Neural crest cell (in vitro differentiated cells): Measurements from ENCODE around the gene FAM81A. TPM values are rescaled to one million over a fixed set of nuclear protein-coding genes. Genes with fewer than 3 reads are reported as not detected.

Experiments
- DNase-seq: peaks from one replicate; pipeline ENCODE4 v3.0.0; 2021; ENCODE audit warnings: low read depth, mixed read lengths, low spot score
- H3K27ac Mint-ChIP-seq: one replicate; pipeline ENCODE4 v1.8.0; 2021; ENCODE audit warnings: mild to moderate bottlenecking, mixed read lengths; ENCODE audit not compliant: unreplicated experiment
- H3K27me3 Mint-ChIP-seq: 2 replicates; pipeline ENCODE4 v1.8.0; 2021; ENCODE audit warnings: low read depth, mild to moderate bottlenecking, mixed read lengths
- H3K36me3 Mint-ChIP-seq: 2 replicates; pipeline ENCODE4 v1.8.0; 2021; ENCODE audit warnings: low read depth, mild to moderate bottlenecking, mixed read lengths
- H3K4me1 Mint-ChIP-seq: 2 replicates; pipeline ENCODE4 v1.8.0; 2021; ENCODE audit warnings: mixed read lengths
- H3K4me3 Mint-ChIP-seq: one replicate; pipeline ENCODE4 v1.8.0; 2021; ENCODE audit warnings: mild to moderate bottlenecking, mixed read lengths
- H3K9me3 Mint-ChIP-seq: 2 replicates; pipeline ENCODE4 v1.8.0; 2021; ENCODE audit warnings: mixed read lengths
- total RNA-seq: library from RNA; stranded (reverse); gene quantifications from 2 replicates; pipeline ENCODE4 v1.2.1, GENCODE V29; 2021
- TF ChIP-seq, protein P1 (sequence below): fragments of 200-600 bp; sonication (generic); conservative IDR thresholded peaks from 2 replicates; pipeline ENCODE4 v1.5.0; 2021; ENCODE audit warnings: antibody characterized with exemption, mild to moderate bottlenecking

The FAM81A gene
- total RNA-seq, 1 donor from 2014 or later: 4.2 TPM

DNA sequence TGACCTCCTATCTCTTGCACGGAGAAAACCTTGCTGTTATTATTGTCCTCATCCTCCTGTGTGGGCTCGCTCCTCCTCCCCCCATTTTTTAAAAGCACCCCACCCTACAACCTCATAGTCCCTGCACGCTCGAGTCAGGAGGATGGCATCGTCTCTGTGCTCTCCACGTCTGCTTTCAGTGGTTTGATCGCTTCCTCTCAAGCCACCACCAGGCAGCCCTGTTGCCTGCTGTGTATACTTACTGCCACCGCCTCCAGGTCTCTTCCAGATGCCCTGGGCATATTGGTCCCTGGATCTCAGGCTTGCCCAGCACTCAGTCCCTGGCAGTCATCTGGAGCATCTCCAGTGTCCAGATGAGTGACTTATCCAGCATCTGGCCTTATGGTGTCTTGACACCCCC is 131.5 kb downstream of the FAM81A start:
- no peaks in the 10 kb centered on the region for H3K36me3 Mint-ChIP-seq
- H3K9me3 Mint-ChIP-seq: peaks cover 5% of the 10 kb centered on the region
- H3K4me1 Mint-ChIP-seq: no peaks in the 10 kb centered on the region
- TF ChIP-seq, protein P1, sequence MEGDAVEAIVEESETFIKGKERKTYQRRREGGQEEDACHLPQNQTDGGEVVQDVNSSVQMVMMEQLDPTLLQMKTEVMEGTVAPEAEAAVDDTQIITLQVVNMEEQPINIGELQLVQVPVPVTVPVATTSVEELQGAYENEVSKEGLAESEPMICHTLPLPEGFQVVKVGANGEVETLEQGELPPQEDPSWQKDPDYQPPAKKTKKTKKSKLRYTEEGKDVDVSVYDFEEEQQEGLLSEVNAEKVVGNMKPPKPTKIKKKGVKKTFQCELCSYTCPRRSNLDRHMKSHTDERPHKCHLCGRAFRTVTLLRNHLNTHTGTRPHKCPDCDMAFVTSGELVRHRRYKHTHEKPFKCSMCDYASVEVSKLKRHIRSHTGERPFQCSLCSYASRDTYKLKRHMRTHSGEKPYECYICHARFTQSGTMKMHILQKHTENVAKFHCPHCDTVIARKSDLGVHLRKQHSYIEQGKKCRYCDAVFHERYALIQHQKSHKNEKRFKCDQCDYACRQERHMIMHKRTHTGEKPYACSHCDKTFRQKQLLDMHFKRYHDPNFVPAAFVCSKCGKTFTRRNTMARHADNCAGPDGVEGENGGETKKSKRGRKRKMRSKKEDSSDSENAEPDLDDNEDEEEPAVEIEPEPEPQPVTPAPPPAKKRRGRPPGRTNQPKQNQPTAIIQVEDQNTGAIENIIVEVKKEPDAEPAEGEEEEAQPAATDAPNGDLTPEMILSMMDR: no peak
- DNase-seq: no peak
- no peak overlapping the region for H3K27ac Mint-ChIP-seq
- H3K27me3 Mint-ChIP-seq: peaks cover 2% of the 10 kb centered on the region
- H3K4me3 Mint-ChIP-seq: no peak overlapping the region

DNA sequence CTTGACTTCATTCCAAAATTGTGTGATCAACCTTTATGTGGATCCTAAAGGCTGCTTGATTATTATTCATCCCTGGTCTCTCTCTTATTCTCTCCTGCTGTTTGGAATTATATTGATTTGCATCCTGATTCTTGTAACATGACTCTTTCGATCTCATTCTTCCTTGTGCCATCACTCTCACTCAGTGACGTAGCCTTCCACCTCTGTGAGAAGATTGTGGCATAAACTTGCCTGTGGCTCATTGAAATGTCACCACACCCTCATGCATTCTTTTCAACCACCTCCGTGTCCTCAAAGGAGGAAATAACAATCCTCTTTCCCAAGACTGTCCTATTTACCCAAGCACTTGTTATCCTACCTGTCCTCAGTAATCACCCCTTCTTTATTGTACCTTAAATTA is 132.3 kb downstream of the FAM81A start:
- no peaks in the 10 kb centered on the region for H3K4me1 Mint-ChIP-seq
- TF ChIP-seq, protein P1: no peak
- H3K4me3 Mint-ChIP-seq: no peak overlapping the region
- no peak overlapping the region for H3K27ac Mint-ChIP-seq
- H3K27me3 Mint-ChIP-seq: peaks cover 2% of the 10 kb centered on the region
- peaks cover 4% of the 10 kb centered on the region for H3K9me3 Mint-ChIP-seq
- H3K36me3 Mint-ChIP-seq: no peaks in the 10 kb centered on the region
- no peak for DNase-seq

DNA sequence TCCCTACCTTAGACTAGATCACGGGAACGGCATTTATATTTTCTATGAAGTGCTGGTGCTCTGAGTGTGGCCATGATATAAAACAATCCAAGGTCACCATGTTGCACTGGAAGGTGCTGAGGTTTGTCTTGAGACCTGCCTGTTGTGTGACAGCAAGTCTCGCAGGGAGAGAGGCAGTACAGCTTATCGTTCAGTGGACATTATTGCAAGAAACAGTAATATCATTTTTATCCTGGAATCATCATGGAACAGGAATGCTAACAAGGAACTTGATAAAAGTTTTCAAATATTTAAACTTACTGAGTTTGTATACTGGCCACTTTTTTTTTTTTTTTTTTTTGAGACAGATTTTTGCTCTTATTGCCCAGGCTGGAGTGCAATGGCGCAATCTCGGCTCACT is 133.6 kb downstream of the FAM81A start:
- peaks cover 2% of the 10 kb centered on the region for H3K9me3 Mint-ChIP-seq
- H3K27ac Mint-ChIP-seq: no peak overlapping the region
- no peaks in the 10 kb centered on the region for H3K4me1 Mint-ChIP-seq
- no peaks in the 10 kb centered on the region for H3K36me3 Mint-ChIP-seq
- no peak overlapping the region for H3K4me3 Mint-ChIP-seq
- no peak for DNase-seq
- TF ChIP-seq, protein P1: no peak
- H3K27me3 Mint-ChIP-seq: peaks cover 2% of the 10 kb centered on the region

Other genes with a start within 250 kb of the FAM81A start
- gene LDHAL6B, start 231.3 kb upstream of the FAM81A start, total RNA-seq: not detected in 2 replicates
- 26.1 and 34.5 TPM in 2 replicates for gene MYO1E, start 65.3 kb upstream of the FAM81A start, total RNA-seq
- gene GCNT3, start 173.6 kb downstream of the FAM81A start, total RNA-seq: not detected in 2 replicates
- 125 and 143 TPM in 2 replicates for gene GTF2A2, start 219.3 kb downstream of the FAM81A start, total RNA-seq